Measurements from ENCODE around the gene KSR1.
"Not testable (repeated sequence)": the region's sequence is repeated elsewhere in the genome, so short reads cannot be mapped to it uniquely, and the experiment has no call there.

DNA sequence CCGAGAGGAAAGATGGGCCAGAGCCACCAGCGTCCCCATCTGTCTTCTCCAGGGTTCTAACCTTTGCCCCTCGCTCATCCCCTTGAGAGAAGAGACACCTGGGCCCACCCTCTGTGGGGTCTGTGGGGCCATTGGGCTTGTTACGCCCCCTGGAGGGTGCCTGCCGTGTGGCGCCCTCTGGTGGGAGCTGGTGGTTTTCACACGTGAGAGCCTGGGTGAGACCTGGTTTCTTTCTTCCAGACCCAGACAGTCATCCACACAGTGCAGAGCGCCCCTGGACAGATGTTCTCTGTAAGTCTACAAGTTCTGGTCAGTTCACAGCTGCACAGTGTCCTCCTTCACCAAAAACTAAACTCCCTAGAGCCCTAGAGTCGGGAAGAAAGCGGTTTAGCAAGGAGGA is 189.4 kb downstream of the KSR1 start:
- not testable (repeated sequence) for TF ChIP-seq CTCF (conservative IDR thresholded peaks at IDR 0.05; ENCODE audit: low read depth, low read length); EZH2 (IDR thresholded peaks at IDR 0.05; ENCODE audit: borderline replicate concordance, low read depth, low read length, poor library complexity, severe bottlenecking)
